Left ventricle myocardium inferior (tissue), 1 donor: Measurements from ENCODE around the gene GTF2IRD1. TPM values are rescaled to one million over a fixed set of nuclear protein-coding genes. Genes with fewer than 3 reads are reported as not detected.
A peak's percentile ranks its signal among the peaks of the same experiment; 100 is the strongest.
"Not testable (repeated sequence)": the region's sequence is repeated elsewhere in the genome, so short reads cannot be mapped to it uniquely, and the experiment has no call there.

ENCODE experiments used
- DNase-seq: peaks from one replicate; pipeline ENCODE4 v3.0.0-alpha.2; 2020
- H3K27ac ChIP-seq: fragments of 200-600 bp; replicated peaks from 2 replicates; pipeline ENCODE4 v1.8.0; 2021
- H3K27me3 ChIP-seq: fragments of 200-600 bp; 2 replicates; pipeline ENCODE4 v1.8.0; 2021; ENCODE audit warnings: low read depth
- H3K36me3 ChIP-seq: fragments of 200-600 bp; 2 replicates; pipeline ENCODE4 v1.8.0; 2021
- H3K4me1 ChIP-seq: fragments of 200-600 bp; 2 replicates; pipeline ENCODE4 v1.8.0; 2021
- H3K4me3 ChIP-seq: fragments of 200-600 bp; 2 replicates; pipeline ENCODE4 v1.8.0; 2021; ENCODE audit warnings: mild to moderate bottlenecking, moderate library complexity
- H3K9me3 ChIP-seq: fragments of 200-600 bp; replicated peaks from 2 replicates; pipeline ENCODE4 v1.8.0; 2021
- intact Hi-C: fragments of 100-400 bp; cut with micrococcal nuclease; formaldehyde crosslinking; loops from one replicate; pipeline ENCODE4 v1.11.0; 2022
- total RNA-seq: library from RNA; stranded (reverse); fragmentation: NEBNext Ultra II Directional; extraction: Animal tissue kit (Norgen Biotek cat#: 25700); gene quantifications from one replicate; pipeline ENCODE4 v1.2.1, GENCODE V29; 2021
- TF ChIP-seq, protein P1 (sequence below): fragments of 200-600 bp; IDR thresholded peaks from 2 replicates; pipeline ENCODE4 v1.8.0; 2021; ENCODE audit warnings: antibody characterized with exemption, mild to moderate bottlenecking, borderline replicate concordance
- donor health status: DM: no; HTN: yes; CAD: no; lungs with severe emphysema.

The GTF2IRD1 gene
- total RNA-seq, 1 donor from 2014 or later = 15.8 TPM

DNA sequence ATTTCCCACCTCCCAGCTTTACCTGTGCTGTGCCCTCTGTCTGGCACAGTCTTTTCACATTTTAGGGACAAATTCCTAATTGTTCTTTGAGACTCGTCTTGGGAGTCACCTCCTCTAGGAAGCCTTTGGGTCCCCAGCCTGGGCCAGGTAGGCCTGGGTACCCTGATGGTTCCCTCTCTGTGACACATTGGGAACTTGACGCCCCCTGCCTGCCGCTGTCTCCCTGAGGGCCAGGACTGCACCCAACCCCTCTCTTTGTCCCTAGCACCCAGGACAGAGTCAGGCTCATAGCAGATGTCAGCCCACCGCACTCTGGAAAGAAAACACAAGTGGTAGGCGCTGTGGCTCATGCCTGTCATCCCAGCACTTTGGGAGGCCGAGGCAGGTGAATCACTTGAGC lies 71.4 kb downstream of the GTF2IRD1 start:
- TF ChIP-seq, protein P1, sequence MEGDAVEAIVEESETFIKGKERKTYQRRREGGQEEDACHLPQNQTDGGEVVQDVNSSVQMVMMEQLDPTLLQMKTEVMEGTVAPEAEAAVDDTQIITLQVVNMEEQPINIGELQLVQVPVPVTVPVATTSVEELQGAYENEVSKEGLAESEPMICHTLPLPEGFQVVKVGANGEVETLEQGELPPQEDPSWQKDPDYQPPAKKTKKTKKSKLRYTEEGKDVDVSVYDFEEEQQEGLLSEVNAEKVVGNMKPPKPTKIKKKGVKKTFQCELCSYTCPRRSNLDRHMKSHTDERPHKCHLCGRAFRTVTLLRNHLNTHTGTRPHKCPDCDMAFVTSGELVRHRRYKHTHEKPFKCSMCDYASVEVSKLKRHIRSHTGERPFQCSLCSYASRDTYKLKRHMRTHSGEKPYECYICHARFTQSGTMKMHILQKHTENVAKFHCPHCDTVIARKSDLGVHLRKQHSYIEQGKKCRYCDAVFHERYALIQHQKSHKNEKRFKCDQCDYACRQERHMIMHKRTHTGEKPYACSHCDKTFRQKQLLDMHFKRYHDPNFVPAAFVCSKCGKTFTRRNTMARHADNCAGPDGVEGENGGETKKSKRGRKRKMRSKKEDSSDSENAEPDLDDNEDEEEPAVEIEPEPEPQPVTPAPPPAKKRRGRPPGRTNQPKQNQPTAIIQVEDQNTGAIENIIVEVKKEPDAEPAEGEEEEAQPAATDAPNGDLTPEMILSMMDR = no peak
- peaks cover 61% of the 10 kb centered on the region for H3K36me3 ChIP-seq
- no peak for DNase-seq
- no peaks in the 10 kb centered on the region for H3K27me3 ChIP-seq
- intact Hi-C loops = no loop called here
- H3K27ac ChIP-seq = no peak overlapping the region
- no peaks in the 10 kb centered on the region for H3K4me1 ChIP-seq
- H3K9me3 ChIP-seq = peaks cover 9% of the 10 kb centered on the region
- no peak overlapping the region for H3K4me3 ChIP-seq

DNA sequence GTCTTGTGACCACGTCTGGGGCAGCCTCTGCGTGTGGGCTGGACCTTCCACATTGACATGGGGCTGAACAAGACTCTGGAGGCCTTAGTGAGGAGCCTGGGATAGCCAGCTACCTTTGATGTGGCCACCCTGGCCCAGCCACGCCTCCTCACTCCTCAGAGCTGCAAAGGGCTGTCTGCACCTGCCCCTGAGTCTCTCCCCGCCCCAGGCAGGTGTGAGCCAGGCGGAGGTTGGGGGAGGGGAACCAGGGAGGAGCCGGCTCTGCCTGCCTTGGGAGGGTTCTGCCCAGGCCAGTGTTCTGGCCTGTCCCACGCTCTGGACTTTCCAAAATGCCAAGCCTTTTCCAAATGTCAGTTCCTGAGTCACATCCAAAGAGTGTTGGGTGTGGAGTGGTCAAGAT lies 72.2 kb downstream of the GTF2IRD1 start:
- H3K27me3 ChIP-seq = no peaks in the 10 kb centered on the region
- DNase-seq = no peak
- no peaks in the 10 kb centered on the region for H3K4me1 ChIP-seq
- H3K27ac ChIP-seq = no peak overlapping the region
- peaks cover 58% of the 10 kb centered on the region for H3K36me3 ChIP-seq
- H3K4me3 ChIP-seq = no peak overlapping the region
- TF ChIP-seq, protein P1 = no peak
- H3K9me3 ChIP-seq = peaks cover 9% of the 10 kb centered on the region
- intact Hi-C loops = no loop called here

GRCh38 chr7:74526780-74527179 lies 73.1 kb downstream of the GTF2IRD1 start:
- TF ChIP-seq, protein P1 = no peak
- intact Hi-C loops = no loop called here
- peaks cover 2% of the 10 kb centered on the region for H3K9me3 ChIP-seq
- peaks cover 54% of the 10 kb centered on the region for H3K36me3 ChIP-seq
- no peaks in the 10 kb centered on the region for H3K27me3 ChIP-seq
- H3K27ac ChIP-seq = no peak overlapping the region
- H3K4me3 ChIP-seq = no peak overlapping the region
- H3K4me1 ChIP-seq = no peaks in the 10 kb centered on the region
- no peak for DNase-seq

GRCh38 chr7:74527842-74528241 lies 74.1 kb downstream of the GTF2IRD1 start:
- Histone ChIP-seq H3K27ac (no peak overlapping the region), H3K27me3 (no peaks in the 10 kb centered on the region), H3K9me3 (no peaks in the 10 kb centered on the region), H3K4me1 (no peaks in the 10 kb centered on the region), H3K36me3 (peaks cover 49% of the 10 kb centered on the region), H3K4me3 (no peak overlapping the region)
- no peak for DNase-seq
- TF ChIP-seq, protein P1 = no peak
- intact Hi-C loops = no loop called here

- intact Hi-C loops = not testable (repeated sequence)
- peaks cover 52% of the 10 kb centered on the region for H3K36me3 ChIP-seq
Measured at GRCh38 chr7:74528773-74529172, 75.1 kb downstream of the GTF2IRD1 start.

DNA sequence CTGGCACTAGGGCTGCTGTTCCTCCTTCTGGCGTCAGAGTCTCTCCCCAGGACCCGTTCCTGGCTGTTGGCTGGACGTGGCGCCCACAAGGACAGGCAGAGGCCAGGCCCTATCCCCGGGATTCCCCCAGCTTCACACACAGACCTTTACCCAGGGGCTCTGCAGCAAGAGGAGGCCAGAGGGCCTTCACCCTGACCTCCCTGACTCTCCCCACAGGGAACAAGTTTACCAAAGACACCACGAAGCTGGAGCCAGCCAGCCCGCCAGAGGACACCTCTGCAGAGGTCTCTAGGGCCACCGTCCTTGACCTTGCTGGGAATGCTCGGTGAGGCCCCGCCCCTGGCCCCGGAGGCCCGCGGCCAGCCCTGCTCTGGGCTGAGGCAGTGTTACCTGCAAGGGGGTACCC lies 82.2 kb downstream of the GTF2IRD1 start:
- Histone ChIP-seq H3K27me3 (no peaks in the 10 kb centered on the region), H3K36me3 (peaks cover 32% of the 10 kb centered on the region), H3K4me3 (no peak overlapping the region), H3K9me3 (no peaks in the 10 kb centered on the region), H3K4me1 (peaks cover 19% of the 10 kb centered on the region), H3K27ac (peak overlapping the region; percentile 91)
- TF ChIP-seq, protein P1 = no peak
- DNase-seq = no peak
- intact Hi-C loops = no loop called here

More at GRCh38 chr7:74528773-74529172, 75.1 kb downstream of the GTF2IRD1 start:
- H3K27me3 ChIP-seq, H3K4me1 ChIP-seq, H3K9me3 ChIP-seq, H3K27ac ChIP-seq, H3K4me3 ChIP-seq, DNase-seq: not testable (repeated sequence)

DNA sequence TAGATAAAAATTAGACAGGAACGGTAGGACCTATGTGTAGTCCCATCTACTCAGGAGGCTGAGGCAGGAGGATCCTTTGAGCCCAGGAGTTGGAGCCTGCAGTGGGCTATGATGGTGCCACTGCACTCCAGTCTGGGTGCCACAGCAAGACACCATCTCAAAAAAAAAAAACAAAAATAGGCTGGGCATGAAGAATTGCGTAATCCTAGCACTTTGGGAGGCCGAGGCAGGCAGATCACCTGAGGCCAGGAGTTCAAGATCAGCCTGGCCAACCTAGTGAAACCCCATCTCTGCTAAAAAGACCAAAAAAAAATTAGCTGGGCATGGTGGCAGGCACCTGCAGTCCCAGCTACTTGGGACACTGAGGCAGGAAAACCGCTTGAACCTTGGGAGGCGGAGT lies 88.2 kb downstream of the GTF2IRD1 start:
- H3K27me3 ChIP-seq, H3K4me3 ChIP-seq, intact Hi-C loops, H3K9me3 ChIP-seq, DNase-seq: not testable (repeated sequence)
- Histone ChIP-seq H3K36me3 (peaks cover 39% of the 10 kb centered on the region), H3K27ac (peak overlapping the region; percentile 60), H3K4me1 (peaks cover 11% of the 10 kb centered on the region)
